ENCODE measurements around the gene DHRS11. TPM values are rescaled to one million over a fixed set of nuclear protein-coding genes. Genes with fewer than 3 reads are reported as not detected.

Gene DHRS11
- total RNA-seq, 2 experiments from 2014 or later: 8.6 to 9.2 TPM

GRCh38 chr17:36640346-36640745 is 48.7 kb downstream of the DHRS11 start:
- H3K36me3 Mint-ChIP-seq (ENCODE audit: low read depth): no peaks in the 10 kb centered on the region
- ATAC-seq (no peak), DNase-seq (no peak)
- no peak overlapping the region for H3K4me3 Mint-ChIP-seq
- intact Hi-C loops (cut with micrococcal nuclease): no loop called here
- H3K27me3 Mint-ChIP-seq: peaks cover 54% of the 10 kb centered on the region
- no peak for TF ChIP-seq CTCF (IDR thresholded peaks at IDR 0.05)
- ChIA-PET POLR2A (no interaction called here), CTCF (no interaction called here)
- H3K4me1 Mint-ChIP-seq (ENCODE audit: low read depth): peaks cover 10% of the 10 kb centered on the region
- no peaks in the 10 kb centered on the region for H3K9me3 Mint-ChIP-seq
- no peak overlapping the region for H3K27ac Mint-ChIP-seq

GRCh38 chr17:36640836-36641235 is 49.2 kb downstream of the DHRS11 start:
- peaks cover 53% of the 10 kb centered on the region for H3K27me3 Mint-ChIP-seq
- ChIA-PET POLR2A (no interaction called here), CTCF (no interaction called here)
- no peak overlapping the region for H3K4me3 Mint-ChIP-seq
- peaks cover 10% of the 10 kb centered on the region for H3K4me1 Mint-ChIP-seq (ENCODE audit: low read depth)
- H3K36me3 Mint-ChIP-seq (ENCODE audit: low read depth): no peaks in the 10 kb centered on the region
- H3K9me3 Mint-ChIP-seq: no peaks in the 10 kb centered on the region
- no peak for ATAC-seq
- no peak for DNase-seq
- intact Hi-C loops (cut with micrococcal nuclease): no loop called here
- no peak overlapping the region for H3K27ac Mint-ChIP-seq
- TF ChIP-seq CTCF (IDR thresholded peaks at IDR 0.05): no peak

GRCh38 chr17:36641331-36641876 is 49.7 kb downstream of the DHRS11 start:
- Mint-ChIP-seq H3K36me3 (ENCODE audit: low read depth) (no peaks in the 10 kb centered on the region), H3K27me3 (peaks cover 58% of the 10 kb centered on the region), H3K27ac (no peak overlapping the region), H3K4me3 (no peak overlapping the region), H3K4me1 (ENCODE audit: low read depth) (peaks cover 10% of the 10 kb centered on the region), H3K9me3 (no peaks in the 10 kb centered on the region)
- TF ChIP-seq CTCF (IDR thresholded peaks at IDR 0.05): no peak
- CTCF ChIA-PET: interaction anchor here (0.9 kb wide), 1 partner anchor 13 kb away, joined by 3 read pairs; no protein-coding TSS in a partner anchor
- POLR2A ChIA-PET: no interaction called here
- no peak for DNase-seq
- peak; percentile 7 for ATAC-seq
- intact Hi-C loops (cut with micrococcal nuclease): no loop called here

- H3K4me3 Mint-ChIP-seq: peak overlapping the region; percentile 62
- no peak for TF ChIP-seq CTCF (IDR thresholded peaks at IDR 0.05)
- intact Hi-C loops (cut with micrococcal nuclease): no loop called here
- no peaks in the 10 kb centered on the region for H3K36me3 Mint-ChIP-seq (ENCODE audit: low read depth)
- ChIA-PET POLR2A (no interaction called here), CTCF (interaction anchor here (0.9 to 1.2 kb wide), 2 partner anchors 13 to 14 kb away, joined by 3 read pairs; no protein-coding TSS in a partner anchor)
- H3K27me3 Mint-ChIP-seq: peaks cover 60% of the 10 kb centered on the region
- ATAC-seq (peak; percentile 30), DNase-seq (peak; percentile 13)
- H3K27ac Mint-ChIP-seq: no peak overlapping the region
- peaks cover 10% of the 10 kb centered on the region for H3K4me1 Mint-ChIP-seq (ENCODE audit: low read depth)
- H3K9me3 Mint-ChIP-seq: no peaks in the 10 kb centered on the region
Measured at GRCh38 chr17:36641877-36642845, 50.5 kb downstream of the DHRS11 start.
